SJSA1 (cell line): ENCODE results near the gene TRABD2B. TPM values are rescaled to one million over a fixed set of nuclear protein-coding genes. Genes with fewer than 3 reads are reported as not detected.

Experiments used
- DNase-seq, 2 experiments: peaks; one replicate each; pipeline ENCODE4 v3.0.0-alpha.2; 2015 to 2020; ENCODE audit warnings: low spot score in 2 of 2, low read depth in 1 of 2
- H3K27ac ChIP-seq: fragments of 250-450 bp; sonication (Bioruptor Pico); 2 replicates; pipeline ENCODE4 v1.5.1; 2020; ENCODE audit warnings: mild to moderate bottlenecking, moderate library complexity
- H3K27me3 ChIP-seq: fragments of 250-450 bp; sonication (Bioruptor Pico); replicated peaks from 2 replicates; pipeline ENCODE4 v1.5.1; 2020; ENCODE audit warnings: mild to moderate bottlenecking, moderate library complexity
- H3K36me3 ChIP-seq: fragments of 250-450 bp; sonication (Bioruptor Pico); 2 replicates; pipeline ENCODE4 v1.5.1; 2020; ENCODE audit warnings: mild to moderate bottlenecking
- H3K4me1 ChIP-seq: fragments of 250-450 bp; sonication (Bioruptor Pico); replicated peaks from 2 replicates; pipeline ENCODE4 v1.6.1; 2021; ENCODE audit warnings: mild to moderate bottlenecking
- H3K4me3 ChIP-seq: fragments of 250-450 bp; sonication (Bioruptor Pico); 2 replicates; pipeline ENCODE4 v1.5.1; 2020; ENCODE audit warnings: mild to moderate bottlenecking
- H3K9me3 ChIP-seq: fragments of 250-450 bp; sonication (Bioruptor Pico); replicated peaks from 2 replicates; pipeline ENCODE4 v1.5.1; 2020; ENCODE audit warnings: mild to moderate bottlenecking
- total RNA-seq: library from RNA; depleted of rRNA; stranded (reverse); fragments of >200 nt; shearing (Covaris generic); gene quantifications from 2 replicates; pipeline ENCODE4 v1.2.3, GENCODE V29; 2014

Gene TRABD2B
- total RNA-seq, 1 experiment from 2014 or later: 0.16 TPM

DNA sequence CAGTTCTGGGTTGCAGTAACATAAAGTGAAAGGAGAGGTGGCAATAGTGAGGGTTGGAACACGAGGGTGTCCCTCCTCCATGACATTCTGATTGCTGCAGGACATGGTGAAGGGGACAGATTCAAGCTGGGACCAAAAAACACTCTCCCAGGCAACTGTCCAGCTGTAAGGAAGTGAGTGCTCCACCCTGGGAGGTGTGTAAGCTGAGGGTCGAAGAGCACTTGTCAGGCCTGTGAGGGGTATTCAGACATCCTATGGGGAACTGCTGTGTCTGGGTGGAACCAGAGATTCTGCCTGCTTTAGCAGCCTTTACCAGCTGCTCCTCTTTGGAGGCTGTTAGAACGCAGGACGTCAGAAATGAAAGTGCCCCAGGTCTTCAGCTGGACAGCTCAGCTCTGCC, 212.1 kb downstream of the TRABD2B start:
- no peaks in the 10 kb centered on the region for H3K9me3 ChIP-seq
- no peaks in the 10 kb centered on the region for H3K27me3 ChIP-seq
- H3K27ac ChIP-seq: no peak overlapping the region
- 0 out of 2 replicates have a peak, but pooled peaks cover 3% of the 10 kb centered on the region for H3K4me1 ChIP-seq
- no peak for DNase-seq
- no peaks in the 10 kb centered on the region for H3K36me3 ChIP-seq
- H3K4me3 ChIP-seq: no peak overlapping the region

DNA sequence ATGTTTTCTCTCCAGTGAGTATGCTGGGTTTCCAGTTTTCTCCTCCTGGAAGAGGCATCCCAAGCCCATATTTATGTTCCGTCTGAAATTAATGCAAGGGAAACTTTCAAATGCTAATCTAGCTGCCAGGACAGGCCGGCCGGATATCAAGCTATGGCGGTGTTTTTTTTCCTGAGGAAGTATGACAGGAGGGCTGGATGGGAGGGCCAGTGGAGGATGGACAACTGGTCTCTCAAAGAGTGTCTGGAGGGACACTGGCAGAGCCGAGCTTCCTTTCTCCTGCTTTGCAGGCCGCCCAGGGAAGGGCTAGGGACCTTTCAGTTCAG, 212.7 kb downstream of the TRABD2B start:
- no peak overlapping the region for H3K27ac ChIP-seq
- no peaks in the 10 kb centered on the region for H3K27me3 ChIP-seq
- no peaks in the 10 kb centered on the region for H3K9me3 ChIP-seq
- no peak for DNase-seq
- H3K4me1 ChIP-seq: 0 out of 2 replicates have a peak, but pooled peaks cover 3% of the 10 kb centered on the region
- H3K4me3 ChIP-seq: no peak overlapping the region
- H3K36me3 ChIP-seq: no peaks in the 10 kb centered on the region

DNA sequence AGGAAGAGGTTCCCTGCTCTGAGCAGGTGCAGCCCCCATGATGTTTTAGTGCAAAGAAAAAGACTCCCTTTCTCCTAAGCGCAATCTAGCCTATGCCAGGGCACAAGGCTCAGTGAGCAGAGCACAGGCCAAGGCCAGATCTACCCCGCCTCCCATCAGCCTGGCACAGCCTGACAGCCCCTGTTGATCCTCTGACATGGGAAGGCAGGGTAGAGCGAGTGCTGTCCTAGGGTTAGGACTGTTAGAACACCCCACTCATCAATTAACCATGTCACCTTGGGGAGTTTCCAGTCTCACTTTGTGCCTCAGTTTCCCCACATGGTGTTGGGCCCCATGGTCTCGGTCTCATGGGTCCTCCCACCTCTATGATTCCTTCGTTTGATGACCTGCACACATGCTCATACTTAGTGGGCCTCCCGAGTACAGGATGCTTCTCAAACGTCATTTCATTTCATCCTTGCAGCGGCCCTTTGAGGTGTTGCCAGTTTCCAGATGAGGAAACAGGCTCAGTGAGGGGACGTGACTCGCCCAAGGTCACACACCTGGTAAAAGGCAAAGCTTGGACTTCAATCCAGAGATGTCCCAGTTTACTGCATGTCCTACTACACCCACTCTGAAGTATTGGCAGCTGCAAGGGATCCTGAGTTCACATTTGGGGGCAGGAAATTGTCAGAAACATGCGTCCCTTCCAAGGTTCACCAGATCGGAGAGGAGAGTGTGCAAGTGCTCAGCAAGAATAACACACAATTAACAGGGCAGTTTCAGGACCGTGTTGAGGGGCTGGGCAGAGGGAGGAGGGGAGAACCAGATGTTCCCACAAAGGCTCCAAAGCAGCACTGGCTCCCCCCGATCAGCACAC, 213.3 kb downstream of the TRABD2B start:
- H3K27me3 ChIP-seq: no peaks in the 10 kb centered on the region
- no peak overlapping the region for H3K4me3 ChIP-seq
- H3K9me3 ChIP-seq: no peaks in the 10 kb centered on the region
- H3K4me1 ChIP-seq: 0 out of 2 replicates have a peak, but pooled peaks cover 3% of the 10 kb centered on the region
- no peak for DNase-seq
- H3K27ac ChIP-seq: no peak overlapping the region
- H3K36me3 ChIP-seq: no peaks in the 10 kb centered on the region

DNA sequence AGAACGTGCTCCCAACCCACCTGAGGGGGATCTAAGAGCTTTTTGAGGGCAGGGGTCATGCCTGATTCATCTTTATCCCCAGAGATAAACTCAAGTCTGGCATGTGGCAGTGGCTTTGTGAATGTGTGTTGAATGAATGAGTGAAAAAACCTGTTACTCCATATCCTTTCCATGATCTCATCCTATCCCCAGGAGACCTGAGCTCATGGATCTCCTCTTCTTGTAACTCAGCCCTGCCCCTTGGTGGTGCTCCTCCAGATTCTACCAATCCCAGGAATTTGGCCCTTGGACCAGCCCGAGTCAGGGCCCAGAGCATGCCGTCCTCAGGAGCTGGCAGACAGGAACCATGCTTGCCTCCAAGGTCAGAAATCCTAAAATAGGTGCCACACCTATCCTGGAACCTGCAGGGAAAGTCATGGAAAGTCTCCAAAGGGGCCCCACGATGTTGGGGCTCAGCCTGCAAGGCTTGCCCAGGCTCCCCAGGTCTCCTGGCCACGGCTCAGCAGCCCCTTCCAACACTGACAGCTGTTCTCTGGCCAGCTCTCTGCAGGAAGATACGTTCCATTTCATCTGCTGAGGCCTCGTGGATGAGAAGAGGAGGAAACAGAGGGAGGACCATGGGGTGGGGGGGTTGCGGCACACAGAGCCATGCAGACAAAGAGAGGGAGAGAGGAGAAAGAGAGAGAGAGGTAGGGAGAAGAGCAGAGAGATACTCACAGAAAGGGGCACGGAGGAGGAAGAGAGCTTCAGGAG, 214.6 kb downstream of the TRABD2B start:
- Histone ChIP-seq H3K4me1 (0 out of 2 replicates have a peak, but pooled peaks cover 3% of the 10 kb centered on the region), H3K4me3 (no peak overlapping the region), H3K9me3 (no peaks in the 10 kb centered on the region), H3K36me3 (no peaks in the 10 kb centered on the region), H3K27ac (no peak overlapping the region), H3K27me3 (no peaks in the 10 kb centered on the region)
- no peak for DNase-seq

DNA sequence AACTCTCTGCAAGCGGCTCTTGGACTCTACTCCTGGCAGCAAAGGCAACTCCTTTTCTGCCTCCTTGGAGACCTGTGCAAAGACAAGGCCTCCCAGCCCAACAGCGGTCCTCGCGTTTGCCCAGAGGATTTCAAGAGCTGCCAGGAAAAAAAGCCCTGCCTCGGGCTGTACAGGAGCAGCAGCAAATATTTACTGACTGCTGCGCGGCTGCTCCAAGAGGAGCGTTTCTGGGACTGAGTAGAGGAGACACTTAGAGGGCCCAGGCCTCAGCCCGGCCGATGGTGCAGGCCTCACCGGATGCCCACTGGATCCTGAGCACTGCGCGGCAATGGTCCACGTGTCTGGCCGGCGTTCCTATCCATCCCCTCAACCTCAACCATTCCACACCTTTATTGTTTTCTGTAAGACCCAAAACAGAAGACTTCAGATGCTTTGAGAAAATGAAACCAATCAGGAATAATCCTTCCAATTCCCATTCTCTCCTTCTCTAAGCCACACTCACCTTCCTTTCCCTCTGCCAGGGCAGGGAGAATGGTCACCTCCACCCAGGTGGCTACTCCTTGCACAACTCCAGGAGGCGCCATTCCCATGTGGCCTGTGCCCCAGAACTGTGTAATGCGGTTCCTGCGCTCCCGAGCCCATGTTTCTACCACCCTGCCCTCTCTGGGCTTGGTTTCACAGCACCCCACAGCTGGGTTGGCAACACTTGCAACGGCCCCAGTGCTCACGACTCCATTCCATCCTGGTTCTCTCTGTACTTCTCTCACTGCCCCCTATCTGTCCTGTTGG, 215.8 kb downstream of the TRABD2B start:
- DNase-seq: no peak
- Histone ChIP-seq H3K9me3 (no peaks in the 10 kb centered on the region), H3K36me3 (no peaks in the 10 kb centered on the region), H3K27me3 (no peaks in the 10 kb centered on the region), H3K4me3 (no peak overlapping the region), H3K27ac (no peak overlapping the region), H3K4me1 (0 out of 2 replicates have a peak, but pooled peaks cover 3% of the 10 kb centered on the region)

DNA sequence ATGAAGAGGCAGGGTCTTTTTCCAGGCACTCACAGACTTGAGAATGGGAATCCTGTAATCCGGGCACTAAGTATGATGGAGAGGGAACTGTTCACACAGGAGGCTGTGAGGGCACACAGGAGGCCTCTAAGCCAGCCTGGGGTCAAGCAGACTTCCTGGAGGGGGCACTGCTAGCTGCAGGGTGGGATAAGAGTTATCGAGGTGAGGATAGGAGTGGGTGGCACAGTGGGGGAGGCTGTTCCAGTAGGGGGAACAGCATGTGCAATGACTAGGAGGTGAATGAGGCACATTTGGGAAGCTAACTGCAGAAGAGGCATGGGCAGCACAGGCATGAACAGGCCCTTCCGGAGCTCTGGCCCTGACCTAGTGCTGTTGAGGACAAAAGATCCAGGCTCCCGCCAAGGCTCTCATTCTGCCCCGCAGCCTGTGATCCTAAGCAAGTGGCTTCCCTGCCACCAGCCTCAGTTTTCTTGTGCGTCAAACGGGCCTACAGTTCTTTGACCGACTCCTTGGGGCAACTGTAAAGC, 216.7 kb downstream of the TRABD2B start:
- no peak for DNase-seq
- Histone ChIP-seq H3K4me3 (no peak overlapping the region), H3K27me3 (no peaks in the 10 kb centered on the region), H3K4me1 (0 out of 2 replicates have a peak, but pooled peaks cover under 1% of the 10 kb centered on the region), H3K27ac (no peak overlapping the region), H3K36me3 (no peaks in the 10 kb centered on the region), H3K9me3 (no peaks in the 10 kb centered on the region)

DNA sequence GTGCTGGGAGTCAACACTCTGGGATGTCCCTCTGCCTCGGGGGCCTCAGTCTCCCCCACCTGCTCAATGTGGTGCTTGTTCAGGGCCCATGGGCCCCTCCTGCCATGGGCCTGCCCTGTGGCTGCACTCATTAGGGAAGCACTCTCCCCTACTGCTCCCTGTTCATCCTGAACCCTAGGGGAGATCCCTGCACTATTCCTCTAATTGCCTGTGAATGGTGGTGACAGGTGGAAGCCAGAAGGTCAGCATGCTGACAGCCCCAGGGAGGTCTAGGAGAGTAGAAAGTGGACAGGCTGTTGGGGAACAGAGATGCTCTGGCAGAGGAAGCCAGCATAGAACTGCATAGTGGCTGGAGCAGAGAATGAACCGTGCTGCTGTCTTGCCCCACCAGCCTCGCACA, 217.6 kb downstream of the TRABD2B start:
- no peaks in the 10 kb centered on the region for H3K9me3 ChIP-seq
- no peaks in the 10 kb centered on the region for H3K4me1 ChIP-seq
- H3K27ac ChIP-seq: no peak overlapping the region
- no peaks in the 10 kb centered on the region for H3K27me3 ChIP-seq
- no peaks in the 10 kb centered on the region for H3K36me3 ChIP-seq
- DNase-seq: no peak
- H3K4me3 ChIP-seq: no peak overlapping the region

DNA sequence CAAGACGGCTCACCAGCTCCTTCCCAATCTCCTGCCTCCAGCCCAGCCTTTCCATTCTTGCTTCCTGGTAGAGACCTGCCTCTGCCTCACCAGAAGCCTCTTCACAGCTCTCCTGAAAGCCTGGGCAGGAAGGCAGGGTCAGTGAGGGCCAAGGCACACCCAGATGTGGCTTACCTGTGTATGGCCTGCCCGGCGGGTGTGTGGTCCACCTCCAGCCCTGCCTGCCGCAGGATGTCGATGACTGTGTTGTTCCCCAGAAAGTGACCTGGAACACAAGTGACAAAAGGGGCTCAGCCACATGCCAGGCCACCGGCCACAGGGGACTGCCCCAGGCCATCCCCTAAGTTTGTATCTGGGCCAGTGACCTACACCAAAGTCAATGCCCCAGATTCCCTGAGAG, 218.9 kb downstream of the TRABD2B start:
- Histone ChIP-seq H3K27me3 (no peaks in the 10 kb centered on the region), H3K4me3 (no peak overlapping the region), H3K27ac (no peak overlapping the region), H3K4me1 (no peaks in the 10 kb centered on the region), H3K36me3 (no peaks in the 10 kb centered on the region), H3K9me3 (no peaks in the 10 kb centered on the region)
- DNase-seq: no peak

DNA sequence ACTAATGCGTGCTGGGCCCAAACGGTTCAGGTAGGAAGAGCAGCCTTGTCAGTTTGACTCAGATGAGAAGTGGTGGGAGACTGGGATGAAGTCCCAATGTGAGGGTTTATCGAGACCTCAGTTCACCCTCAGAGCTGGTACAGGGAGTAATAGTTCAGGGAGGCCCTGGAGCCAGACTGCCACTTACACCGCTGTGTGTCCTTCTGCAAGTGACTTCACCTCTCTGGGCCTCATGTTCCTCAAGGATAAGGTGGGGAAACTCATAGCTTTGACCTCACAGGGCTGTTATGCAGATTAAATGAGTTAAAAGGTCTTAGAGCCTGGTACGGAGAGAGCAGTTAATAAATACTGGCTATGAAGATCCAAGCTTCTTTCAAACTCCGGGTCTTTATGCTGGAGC, 219.9 kb downstream of the TRABD2B start:
- Histone ChIP-seq H3K4me3 (no peak overlapping the region), H3K27me3 (no peaks in the 10 kb centered on the region), H3K27ac (no peak overlapping the region), H3K9me3 (no peaks in the 10 kb centered on the region), H3K4me1 (no peaks in the 10 kb centered on the region), H3K36me3 (no peaks in the 10 kb centered on the region)
- DNase-seq: no peak

DNA sequence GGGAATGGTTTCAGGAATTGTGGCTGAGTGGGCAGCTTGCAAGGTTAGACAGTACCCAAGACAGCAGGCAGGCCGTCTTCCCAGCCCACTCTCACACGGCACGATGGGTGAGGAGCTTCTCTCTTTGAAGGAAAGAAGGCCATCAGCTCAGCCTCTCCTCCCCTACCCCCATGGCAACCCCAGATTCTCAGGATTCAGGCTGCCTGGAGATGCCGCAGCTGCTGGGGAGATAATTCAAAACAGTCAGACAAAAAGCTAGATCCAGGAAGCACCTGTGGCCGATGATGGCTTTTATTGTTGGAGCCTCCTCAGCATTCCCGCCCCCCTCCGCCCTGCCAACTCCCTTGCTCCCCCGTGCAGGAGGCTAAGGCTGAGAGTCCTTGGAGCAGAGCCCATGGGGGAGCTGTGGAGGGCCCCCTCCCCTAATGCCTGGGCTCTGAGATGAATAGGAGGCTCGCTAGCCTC, 220.5 kb downstream of the TRABD2B start:
- no peak overlapping the region for H3K27ac ChIP-seq

DNA sequence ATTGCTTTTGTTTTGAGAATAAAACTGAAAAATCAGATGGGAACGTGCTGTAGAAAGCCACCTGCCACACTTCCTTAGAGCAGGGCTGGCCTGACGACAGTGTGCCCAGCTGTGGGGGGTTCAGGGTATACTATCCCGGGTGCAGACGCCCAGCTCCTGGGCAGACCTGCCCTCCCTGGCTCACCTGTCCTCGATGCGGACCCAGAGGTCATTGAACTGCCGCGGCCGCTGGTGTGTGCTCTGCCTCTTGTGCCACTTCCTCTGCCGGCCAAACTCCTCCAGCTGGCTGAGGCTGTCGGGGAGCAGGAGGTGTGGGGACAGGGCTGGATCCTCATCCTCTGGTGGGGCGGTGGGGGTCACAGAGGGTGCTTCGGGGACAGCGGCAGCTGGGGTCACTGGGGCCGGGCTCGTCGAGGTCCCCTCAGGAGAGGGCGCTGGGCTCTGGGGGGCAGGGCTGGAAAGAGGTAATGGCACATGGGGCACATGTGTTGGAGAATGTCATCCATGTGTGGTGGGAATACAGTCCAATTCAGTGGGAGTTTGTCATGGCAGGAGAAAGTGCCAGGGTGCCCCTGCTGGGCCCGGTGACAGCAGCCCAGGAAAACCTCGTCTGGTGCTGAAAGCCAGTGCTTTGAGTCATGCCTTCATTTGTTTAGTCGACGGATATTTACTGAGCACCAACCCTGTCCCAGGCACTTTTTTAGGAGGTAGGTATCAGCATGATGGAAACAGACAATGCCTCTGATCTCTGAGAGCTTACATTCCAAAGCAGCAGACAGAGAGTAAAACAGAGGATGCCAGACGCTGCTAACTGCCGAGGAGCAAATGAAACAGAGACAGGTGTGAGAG, 222.0 kb downstream of the TRABD2B start:
- H3K27ac ChIP-seq: no peak overlapping the region
- H3K36me3 ChIP-seq: no peaks in the 10 kb centered on the region
- H3K9me3 ChIP-seq: no peaks in the 10 kb centered on the region
- no peaks in the 10 kb centered on the region for H3K27me3 ChIP-seq
- H3K4me3 ChIP-seq: no peak overlapping the region
- no peaks in the 10 kb centered on the region for H3K4me1 ChIP-seq
- DNase-seq: no peak

More for the DNA sequence above, 220.5 kb downstream of the TRABD2B start:
- Histone ChIP-seq H3K36me3 (no peaks in the 10 kb centered on the region), H3K27me3 (no peaks in the 10 kb centered on the region), H3K4me3 (no peak overlapping the region), H3K9me3 (no peaks in the 10 kb centered on the region), H3K4me1 (no peaks in the 10 kb centered on the region)
- DNase-seq: no peak

DNA sequence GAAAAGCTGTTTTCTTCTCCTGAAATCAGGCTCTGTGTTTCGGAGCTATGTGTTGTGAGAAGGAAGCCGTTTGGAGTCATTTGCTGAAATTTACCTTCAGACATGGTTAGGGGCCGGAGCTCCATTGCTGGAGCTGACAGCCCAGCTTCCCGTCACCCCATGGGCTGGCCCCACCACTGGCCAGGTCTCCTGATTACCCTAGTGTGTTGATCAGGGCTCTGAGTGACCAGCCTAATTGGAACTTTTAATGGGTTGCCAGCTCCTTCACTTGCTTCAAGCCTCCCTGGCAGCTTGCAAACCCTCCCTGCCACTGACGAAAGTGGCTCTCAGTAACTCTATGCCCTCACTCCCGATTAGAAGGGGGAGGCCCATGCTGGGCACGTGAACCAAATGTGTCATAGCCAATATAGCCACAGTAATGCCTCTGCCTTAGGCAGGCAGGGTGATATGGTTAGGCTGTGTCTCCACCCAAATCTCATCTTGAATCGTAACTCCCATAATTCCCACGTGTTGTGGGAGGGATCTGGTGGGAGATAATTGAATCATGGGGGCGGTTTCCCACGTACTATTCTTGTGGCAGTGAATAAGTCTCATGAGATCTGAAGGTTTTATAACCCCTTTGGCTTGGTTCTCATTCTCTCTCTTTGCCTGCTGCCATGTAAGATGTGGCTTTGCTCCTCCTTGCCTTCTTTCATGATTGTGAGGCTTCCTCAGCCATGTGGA, 224.1 kb downstream of the TRABD2B start:
- DNase-seq: no peak
- Histone ChIP-seq H3K4me1 (no peaks in the 10 kb centered on the region), H3K27ac (no peak overlapping the region), H3K27me3 (no peaks in the 10 kb centered on the region), H3K36me3 (no peaks in the 10 kb centered on the region), H3K4me3 (no peak overlapping the region), H3K9me3 (no peaks in the 10 kb centered on the region)
